ENCODE measurements around the gene NGDN.
A peak's percentile ranks its signal among the peaks of the same experiment; 100 is the strongest.

Gene NGDN

DNA sequence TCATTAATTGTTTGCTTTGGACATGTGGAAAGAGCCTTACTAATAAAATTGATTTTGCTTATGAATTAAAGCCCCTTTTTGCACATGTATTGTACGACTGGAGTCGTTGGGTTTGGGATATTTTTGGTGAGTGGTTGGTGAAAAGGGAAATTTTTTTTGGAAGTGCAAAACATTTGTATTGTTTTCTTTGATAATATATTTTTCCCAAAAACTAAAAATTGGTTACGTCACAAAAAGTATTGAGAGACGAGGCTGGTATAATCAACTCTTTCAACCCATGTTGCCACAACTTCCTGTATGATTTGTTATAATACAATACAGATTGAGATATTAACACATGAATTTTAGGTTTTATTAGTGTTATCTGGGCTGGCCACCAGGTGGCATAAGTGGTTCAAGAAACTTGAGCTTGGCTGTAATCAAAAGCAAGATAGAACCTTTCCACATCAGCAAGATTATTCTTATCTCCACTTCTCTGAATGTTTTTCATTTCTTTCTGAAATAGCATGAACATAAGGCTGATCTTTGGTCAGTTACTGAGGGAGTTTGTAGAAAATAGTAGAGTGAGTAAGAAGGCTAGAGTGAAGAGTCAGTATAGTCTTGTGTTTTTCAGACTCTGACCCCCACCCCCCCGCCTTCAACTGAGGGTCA is 8.7 kb downstream of the NGDN start:
- DNase-seq = peak; percentile 28

DNA sequence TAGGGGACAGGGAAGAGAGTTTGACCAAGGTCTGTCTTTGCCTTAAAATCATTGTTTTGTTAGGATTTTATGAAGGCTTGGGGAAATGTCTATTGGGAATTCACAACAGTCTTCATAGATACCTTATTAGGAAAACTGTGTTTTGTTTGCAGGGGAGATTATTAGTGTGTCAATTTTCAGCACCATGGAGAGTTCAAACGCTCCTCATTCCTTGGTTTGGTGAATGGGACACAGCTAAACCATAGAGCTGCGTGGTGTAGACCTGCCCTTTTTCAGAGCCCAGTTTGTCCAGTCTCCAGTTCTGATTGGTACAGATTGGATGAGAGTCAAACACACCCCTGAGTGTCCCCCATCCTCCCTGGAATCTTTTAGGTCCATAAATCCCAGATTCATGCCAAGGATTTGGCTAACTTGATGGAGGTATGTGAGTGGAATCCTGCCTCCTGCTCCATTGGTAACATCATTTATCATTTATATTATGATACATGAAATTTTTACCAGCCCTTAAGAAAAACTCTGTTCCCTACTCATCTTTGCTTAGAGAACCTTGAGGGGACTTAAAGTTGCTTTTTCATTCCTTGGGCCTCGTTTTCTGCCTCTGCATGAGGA is 12.0 kb downstream of the NGDN start:
- no peak for DNase-seq

DNA sequence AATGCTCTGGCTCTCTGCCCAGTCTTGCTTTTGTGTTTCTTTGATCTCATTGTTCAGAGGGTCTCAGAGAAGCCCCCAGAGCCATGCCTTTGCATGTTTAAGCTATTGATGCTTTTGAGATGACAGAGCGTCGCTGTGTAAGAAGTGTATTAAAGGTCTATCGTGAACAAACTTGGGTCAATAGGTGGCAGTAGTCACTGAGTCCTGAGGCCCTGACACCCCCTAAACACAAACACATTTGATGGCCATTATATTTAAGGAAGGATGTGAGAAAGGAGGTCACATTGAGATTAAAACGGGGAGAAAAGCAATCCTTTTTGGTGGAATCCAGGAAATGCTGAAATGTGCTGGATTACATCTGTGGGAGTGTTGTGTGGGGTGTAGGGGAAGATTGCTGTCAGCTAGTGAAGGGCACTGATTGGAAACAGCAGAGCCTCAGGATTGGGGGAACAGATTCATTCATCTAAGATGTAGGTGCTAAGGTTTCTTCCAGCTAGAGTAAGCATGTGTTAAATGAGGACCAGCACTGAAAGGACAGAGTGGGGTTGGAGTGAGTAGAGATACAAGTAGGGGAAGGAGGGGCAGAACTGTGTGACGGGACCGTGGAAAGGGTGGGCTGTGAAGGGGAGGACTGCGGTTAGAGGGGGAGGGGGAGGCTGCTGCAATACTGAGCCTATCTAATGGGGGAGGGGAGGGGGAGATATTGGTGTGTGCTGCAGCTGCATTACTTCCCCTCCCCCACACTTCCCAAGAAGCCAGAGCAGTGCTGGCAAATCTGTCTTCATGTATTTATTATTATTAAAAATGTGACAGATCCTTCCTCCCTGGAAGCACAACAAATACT is 12.7 kb downstream of the NGDN start:
- DNase-seq = no peak

DNA sequence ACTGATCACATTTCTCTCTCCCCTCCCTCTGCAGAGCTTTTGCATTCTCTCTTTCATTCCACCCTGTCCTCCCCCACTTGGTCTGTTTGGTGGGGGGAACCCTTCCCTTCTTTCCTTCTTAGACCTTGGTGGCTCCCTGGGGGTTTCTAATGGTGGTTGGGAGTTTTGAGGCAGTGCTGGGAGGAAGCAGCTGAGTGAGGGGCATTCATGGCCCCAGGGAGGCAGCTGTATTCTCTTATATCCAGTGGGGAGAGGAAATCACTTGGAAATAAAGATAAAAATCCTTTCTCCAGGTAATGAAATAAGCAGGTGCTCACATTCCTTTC is 13.3 kb downstream of the NGDN start:
- no peak for DNase-seq

DNA sequence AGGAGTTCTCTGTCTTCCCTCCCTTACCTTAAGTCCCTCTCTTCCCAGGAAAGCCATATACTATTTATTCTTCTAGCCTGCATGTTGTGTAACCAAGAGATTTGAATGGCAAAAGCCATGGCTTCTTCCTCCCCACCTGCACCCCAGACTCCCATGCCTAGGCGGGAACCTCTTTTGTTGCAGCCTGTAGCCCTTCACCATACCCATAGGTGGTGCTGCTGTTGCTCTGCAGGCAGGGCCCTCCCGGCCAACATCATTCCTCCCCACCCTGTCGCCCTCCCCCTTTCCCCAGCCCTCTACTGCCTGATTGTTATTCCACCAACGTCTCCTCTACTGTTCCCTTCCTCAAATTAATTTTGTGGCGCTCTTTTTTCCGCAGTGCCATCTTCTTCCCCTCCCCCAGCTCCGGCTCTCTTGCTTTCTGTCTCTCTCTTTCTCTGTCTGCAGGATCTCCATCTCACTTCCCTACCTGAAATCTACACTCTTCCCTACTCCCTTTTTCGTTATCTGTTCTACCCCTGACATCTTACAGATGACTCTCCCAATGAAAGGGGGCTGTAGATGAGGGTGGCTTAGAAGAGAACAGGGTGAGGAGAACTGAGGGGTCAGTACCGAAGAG is 13.8 kb downstream of the NGDN start:
- no peak for DNase-seq

DNA sequence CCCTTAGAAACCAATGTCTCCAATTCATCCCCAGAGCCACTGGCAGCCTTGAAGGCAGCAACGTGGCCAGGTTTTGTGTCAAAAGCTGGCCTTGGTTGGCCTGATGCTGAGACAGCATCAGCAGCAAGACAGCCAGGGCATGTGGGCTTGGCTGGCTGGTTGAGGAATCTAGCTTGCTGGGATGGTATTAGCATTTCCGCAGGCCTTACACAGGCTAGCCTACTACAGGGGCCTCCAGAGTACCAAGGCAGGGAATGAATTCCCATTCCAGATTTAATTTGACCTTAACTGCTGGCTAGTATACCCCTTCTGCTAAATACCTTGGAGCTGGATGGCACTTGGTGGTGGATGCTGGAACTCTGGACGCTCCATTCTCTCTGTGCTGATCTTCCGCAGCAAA is 15.8 kb downstream of the NGDN start:
- no peak for DNase-seq

DNA sequence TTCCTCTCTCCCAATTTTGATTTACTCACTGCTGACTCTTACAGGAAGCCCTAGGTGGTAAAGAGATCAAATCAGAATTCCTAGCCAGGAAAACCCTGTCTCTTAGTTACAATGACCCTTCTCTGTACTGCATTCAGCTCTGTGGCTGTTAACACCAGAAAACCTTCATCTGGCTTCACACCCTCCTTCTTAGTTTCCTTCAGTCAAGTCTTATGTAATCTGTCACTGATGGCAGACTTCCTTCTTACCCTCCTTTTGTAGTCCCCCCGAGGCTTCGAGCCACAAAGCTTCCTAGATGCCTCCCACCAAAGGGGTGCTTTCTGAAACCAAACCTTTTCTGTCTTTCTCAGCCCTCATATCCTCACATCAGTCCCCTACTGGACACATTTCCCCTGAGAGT is 16.5 kb downstream of the NGDN start:
- DNase-seq = no peak

DNA sequence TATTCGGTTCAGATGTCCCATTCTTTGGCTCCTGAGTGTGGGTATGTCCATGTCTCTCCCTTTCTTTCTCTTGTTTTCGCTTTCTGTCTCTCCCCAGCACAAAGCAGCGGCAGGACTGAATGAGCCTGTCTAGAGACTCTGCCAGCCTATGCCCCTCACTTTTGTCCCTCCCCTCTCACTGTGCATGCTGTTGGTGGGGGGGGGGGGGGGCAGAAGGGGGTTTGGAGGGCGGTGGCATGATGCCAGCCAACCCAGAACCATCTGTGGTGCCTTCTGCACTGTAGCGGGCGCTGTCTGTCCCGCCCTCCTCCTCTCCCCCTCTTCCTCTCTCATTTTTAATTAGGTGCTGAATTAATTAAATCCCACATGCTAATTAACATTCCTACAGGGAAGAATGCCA is 17.7 kb downstream of the NGDN start:
- no peak for DNase-seq

DNA sequence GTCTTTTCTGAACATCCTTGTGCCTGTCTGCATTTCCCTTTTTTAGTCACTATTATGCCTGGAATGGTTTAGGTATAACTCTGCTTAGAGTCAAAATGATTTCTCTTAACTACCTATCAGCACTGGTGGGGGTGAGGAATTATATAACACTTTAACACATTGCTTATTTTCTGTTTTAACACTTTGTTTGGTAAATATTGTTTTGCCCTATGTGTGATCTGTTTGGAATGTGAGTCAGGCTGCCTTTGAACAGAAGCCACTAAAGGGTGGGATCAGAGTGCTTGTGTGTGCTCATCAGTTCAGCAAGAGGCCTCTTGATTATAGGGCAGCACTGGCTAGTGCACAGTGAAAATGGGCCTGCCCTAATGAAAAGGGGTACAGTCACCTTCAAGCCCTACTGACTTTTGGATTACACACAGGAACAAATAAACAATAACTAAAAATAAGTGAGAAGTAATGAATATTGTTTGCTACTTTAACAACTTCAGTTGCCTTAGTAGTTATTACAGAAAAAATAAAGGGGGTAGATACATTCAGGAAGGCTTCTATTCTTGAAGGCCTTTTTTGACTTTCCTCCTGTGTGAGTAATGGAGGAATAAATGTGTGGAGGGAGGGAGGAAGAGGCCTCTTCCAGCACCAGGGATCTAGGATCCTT is 23.2 kb downstream of the NGDN start:
- DNase-seq = no peak

DNA sequence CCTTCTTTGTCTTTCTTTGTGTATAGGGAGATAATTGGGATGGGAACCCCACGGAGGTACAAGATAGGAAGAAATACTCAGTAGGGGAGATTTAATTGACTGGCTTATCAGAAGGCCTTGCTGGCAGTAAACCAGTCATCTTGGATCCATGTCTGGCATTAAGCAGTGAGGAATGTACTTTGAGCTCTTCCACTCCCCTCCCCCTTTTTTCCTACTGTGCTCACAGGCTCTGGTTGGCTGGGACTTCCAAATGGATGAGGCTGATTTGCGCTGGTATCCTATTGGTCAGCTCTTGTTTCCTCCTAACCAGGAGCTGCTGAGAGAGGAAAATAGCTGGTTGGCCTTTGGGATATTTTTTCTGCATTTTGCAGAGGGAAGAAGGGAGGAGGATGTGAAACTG is 24.7 kb downstream of the NGDN start:
- DNase-seq = no peak

DNA sequence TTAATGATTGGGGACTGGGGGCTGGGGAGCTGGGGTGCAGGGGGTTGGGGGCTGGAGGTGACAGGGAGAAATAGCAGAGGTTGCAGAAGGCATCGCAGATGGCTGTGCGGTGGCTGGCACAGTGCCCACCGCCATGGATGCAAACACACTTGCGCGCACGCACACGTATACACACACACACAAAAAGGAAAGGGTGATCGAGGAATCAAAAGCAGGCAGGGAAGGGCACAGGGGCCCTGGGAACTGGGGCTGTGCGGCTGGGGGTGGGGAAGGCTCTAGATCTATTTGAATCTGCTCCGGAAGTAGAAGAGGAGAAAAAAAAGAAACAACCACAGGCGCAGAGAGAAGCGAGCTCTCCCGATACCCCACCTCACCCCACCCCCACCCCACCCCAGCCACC is 42.7 kb downstream of the NGDN start:
- DNase-seq = no peak

DNA sequence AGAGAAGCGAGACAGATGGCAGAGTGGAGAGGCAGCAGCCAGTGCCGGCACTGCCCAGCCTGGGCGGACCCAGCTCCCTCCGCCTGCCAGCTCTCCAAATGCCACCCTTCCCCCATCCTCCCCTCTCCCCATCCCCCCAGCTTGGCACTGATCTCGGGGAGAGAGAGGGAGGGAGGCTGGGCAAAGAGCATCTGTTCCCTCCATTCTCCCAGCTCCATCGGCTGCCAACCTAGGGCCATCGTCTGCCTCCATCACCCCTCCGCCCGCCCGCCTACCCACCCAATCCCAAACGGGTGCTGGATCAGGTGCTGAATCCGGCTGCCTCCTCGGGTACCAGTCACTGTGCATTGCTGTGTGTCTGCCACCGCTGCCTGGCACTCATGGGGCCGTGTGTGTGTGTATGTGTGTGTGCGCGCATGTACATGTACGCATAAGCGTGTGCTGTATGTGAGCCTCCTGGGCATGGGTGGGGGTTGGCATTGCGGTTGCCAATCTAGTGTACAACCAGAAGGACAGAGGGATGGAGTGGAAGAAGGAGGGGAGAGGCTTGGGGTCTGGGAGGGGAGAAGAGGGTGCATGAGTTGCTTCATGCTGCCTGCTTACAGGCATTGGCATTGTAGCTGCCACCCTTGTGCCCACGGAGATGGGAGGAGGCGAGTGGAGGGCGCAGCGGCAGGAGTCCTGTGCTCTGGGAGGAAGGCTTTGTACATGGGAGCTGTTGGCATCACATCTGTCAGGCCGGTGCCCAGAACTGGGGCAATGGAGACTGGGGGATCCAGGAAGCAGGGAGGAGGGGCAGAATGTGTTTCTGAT is 43.7 kb downstream of the NGDN start:
- peak; percentile 47 for DNase-seq

DNA sequence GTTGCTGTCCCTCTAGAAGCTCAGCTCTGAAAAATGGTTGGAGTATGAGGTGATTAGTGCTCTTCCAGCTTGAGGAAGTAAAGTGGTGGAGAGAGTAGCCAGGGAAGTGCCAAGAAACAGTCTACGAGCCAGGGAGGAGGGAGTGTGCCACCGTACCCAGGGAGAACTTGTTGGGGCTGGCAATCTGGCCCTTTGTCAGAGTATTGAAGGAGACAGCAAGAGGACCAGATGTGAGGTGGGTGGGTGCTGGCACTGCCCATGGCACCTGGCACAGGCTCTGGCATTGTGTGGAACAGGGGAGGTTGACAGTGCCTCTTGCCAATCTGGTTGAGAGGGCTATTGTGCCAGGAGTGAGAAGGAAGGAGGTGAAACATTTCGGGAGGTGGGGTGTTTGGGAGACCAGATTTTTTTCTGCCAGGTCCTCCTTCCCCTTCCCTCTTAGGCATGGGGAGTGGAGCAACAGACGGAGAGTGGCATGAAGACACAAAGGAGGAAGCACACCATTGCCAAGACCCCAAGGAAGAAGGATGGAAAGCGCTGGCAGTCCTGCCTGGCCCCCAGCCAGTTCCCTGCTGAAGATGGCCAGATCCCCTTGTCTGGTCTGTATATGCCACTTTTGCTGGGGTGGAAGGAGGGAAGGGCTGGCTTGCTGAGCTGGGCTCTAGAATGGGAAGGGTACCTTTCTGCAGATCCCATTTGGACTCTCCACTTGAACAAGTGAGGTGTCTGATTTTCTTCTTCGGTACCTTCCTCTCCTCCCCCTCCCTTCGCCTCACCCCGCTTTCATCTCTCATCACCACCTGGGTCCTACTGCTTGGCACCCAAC is 44.5 kb downstream of the NGDN start:
- no peak for DNase-seq

DNA sequence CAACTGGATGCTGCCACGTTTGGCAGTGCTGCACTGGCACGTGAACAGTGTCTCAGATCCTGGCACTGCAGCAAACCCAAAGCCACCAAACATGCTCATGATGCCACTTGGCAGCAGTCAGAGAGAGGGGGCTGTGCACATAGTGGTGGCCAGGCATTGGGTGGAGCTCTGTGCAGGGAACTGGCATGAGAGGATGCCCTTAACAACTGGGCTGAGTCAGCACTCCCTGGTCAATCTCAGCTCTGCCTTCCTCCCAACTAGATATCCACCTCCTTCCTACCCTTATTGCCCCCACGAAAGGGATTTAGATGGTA is 45.1 kb downstream of the NGDN start:
- no peak for DNase-seq

DNA sequence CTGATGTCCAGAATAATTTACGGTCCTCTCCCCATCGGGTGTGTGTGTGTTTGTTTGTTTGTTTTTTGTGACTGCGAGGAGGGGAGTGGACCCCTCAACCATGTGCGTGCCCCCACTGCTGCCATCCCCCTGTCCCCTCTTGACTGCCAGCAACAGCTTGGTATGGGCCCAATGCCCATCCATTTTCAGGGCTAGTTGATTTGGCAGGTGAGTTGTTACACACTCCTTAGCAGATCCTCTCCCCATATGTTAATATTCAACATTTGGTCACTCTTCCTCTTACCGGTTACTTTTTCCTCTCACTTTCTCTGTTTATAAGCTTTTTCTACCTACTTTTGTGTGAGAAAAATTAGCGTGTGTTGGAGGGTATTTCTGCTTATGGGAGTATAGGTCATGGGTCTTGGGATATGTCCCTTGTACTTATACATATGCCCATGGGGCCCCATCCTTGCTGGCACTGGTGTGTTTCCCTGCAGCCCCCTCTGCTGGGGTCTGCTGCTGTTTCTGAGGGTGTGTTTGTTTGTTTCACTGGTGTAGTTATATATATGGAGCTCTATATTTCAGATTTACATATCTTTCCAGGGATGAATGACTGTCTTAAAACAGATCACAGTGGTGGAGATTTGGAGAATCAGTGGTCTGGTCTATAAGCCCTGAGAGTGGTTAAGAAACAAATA is 48.3 kb downstream of the NGDN start:
- no peak for DNase-seq

DNA sequence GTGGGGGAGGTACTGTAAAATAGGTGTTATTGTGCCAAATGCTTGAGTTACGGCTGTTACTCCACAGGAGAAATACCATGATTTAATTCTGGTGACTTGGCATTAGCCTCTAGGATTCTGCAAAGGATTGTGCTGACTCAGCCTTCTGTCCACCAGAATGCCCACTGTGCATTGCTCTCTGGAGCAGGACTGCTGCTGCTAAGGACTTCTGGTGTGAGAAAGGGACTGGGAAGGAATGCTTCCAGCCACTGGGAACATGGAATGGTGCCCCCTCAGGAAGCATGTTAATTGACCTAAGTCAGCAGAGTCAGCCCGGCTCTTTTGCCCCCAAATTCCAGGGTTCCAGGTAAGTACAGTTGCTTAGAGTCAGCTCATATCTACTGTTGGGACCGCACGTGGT is 49.2 kb downstream of the NGDN start:
- no peak for DNase-seq

DNA sequence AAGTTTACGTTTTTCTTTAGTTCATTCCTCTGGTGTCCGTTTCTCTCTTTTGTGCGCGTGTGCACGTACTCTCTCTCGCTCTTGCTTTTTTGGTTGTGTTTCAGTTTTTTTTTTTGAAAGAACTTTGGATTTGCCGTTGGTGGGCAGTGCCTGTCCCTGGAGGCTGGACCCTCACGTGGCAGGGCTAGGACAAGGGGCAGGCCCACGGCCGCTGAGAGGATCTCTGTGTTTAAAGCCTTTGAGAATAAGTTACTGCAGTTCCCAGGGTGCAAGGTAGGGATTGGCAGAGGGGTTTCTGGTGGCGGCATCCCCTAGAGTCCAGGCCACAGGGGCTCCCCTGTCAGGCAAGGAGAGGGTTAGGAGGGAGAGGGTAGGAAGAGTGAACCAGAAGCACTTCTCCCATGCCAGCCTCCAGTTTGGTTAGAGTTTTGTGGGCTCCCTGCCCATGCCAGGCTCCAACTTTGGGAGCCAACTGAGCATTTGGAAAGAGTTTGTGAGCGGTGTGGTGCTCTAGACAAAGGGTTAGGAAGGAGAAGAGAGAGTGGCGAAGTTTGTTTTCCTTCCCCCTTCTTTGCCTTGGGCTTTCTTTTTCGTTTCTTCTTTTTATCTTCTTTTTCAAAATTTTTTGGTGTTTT is 51.5 kb downstream of the NGDN start:
- no peak for DNase-seq

DNA sequence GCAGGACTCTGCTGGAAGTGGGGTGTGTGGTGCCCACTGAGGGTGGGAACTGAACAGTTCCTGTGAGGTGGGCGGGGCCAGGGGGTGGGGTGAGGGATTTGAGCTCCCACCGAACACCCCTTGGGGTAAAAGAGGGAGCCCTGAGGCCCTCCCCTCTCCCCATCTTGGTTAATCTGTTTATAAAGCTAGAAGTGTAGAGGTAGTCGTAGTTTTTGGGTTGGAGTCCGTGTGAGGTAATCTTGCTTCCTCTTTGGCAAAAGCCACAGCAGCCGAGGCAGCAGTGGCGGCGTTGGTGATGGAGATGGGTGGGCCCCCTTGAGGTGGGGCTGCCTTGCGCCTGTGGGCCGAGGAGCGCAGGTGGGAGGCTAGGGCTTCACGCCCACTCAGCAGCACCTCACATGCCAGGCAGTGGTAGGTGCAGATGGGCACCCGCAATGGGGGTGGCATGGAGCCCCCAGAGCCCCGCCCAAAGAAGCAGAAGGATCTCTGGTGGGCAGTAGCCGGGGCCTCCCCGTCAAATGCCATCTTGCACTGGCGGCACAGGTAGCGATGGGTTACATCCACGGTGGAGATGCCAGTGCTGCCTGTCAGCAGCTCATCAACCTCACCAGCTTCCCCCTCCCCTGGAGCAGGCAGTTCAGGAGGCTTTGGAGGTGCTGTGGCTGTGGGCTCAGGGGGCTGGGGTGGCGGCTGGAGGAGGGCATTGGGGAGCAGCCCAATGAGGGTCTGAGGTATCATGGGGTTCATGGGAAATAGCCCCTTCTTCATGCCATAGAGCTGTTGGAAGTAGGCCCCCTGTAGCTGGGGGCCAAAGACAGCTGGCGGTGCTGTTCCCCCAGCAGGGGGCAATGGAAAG is 52.5 kb downstream of the NGDN start:
- no peak for DNase-seq

DNA sequence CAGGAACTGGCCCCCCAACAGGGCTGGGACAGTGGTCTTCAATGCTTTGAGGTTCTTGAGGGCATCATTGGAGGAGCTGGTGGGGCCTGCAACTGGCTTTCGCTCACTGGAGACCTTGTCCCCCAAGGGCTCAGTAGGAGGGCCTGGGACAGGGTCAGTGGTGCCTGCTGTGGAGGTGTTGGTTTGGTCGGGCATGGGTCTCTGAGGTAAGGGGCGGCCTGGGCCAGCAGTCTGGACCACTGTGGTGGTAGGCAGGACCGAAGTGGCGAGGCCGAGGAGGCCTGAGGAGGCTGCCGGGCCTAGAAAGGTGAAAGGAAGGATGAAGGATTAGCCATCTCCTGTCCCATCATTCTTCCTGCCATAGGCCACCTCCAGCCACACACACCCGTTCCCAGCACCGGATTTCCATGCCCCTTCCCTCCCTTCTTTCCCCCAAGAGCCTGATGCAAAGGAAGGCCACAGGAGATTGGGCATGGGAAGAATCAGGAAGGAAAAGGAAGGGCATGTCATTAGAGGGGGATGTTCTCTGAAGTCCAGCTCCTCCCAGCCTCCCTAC is 53.2 kb downstream of the NGDN start:
- DNase-seq = no peak

All from right hindlimb (tissue), 1 donor.